ENCODE measurements around the gene PSPC1.

The PSPC1 gene

DNA sequence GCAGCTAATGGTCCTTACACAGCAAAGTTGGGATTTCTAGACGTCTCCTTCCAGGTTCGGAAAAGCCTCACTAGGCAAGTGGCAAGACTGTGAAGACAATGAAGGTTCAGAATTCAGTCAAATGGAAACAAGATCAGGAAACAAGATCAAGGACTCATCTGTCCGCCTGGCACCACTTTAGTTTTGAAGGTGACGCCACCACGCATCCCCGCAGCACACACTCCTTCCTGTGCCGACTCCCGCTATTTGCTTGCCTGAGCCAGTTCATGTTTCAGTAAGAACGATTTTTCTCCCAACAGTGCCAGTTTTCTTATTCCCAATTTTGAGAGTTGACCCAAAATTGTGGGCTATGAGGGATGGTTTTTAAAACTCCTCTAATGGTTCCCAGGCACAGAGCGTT is 107.8 kb downstream of the PSPC1 start:
- in situ Hi-C loops (cut with MboI; ENCODE audit: low sequenced_read_pairs), result no loop called here

DNA sequence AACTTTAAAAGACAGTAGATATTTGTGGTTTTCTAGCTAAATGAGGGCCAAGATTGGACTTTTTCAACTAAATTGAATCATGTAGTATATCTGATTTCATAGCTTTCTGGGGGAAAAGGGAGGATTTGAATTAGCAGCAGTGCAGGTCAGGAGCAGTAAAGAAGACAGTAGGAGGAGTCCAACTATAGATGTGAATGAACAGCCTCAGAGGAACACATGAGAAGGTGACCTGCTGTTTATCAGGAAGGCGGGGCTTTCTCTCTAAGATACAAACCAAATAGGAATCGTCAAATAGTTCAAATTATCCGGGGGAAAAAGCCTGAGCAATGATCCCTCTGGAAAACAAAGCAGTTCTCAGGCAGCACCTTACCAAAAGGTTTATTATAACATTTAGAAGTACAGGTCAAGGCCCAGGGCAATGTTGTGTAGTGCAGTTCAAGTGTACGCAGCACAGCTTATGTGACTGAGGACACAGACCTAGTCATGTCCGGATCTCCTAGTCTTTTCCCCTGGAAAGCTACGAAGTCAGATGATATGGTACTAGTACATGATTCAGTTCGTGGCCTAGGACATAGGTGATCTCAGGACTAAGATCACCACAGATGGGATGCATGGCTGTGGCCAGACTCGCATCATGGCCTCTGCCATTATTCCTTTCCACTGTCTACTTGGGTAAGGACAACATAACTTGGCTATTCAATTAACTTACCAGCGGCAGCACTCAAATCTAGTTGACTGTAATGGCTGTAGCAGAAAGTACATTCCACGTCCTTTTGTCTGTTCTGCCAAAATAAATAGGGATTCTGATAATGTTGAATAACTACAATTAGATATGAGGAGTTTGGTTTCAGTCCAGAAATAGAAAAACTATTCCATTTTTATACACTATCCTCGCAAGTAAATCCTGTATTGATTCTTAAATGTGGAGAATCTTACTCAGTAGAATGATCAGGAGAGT is 109.0 kb downstream of the PSPC1 start:
- in situ Hi-C loops (cut with MboI; ENCODE audit: low sequenced_read_pairs), result no loop called here

DNA sequence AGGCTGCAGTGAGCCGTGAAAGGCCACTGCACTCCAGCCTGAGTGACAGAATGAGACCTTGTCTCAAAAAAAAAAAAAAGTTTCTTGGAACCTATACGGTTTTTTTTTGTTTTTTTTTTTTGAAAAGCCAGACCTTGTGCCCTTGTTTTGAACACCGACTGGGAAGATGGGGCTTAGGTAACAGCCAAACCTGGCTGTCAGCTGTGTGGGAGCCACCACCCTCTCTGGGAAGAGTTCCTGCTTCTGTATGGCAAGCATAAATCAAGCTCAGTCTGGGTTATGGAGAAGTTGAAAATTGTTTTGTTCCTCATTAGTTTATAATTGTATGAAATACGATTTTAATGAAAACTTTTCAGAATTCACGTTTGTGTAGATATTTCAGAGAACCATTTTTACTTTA is 109.8 kb downstream of the PSPC1 start:
- in situ Hi-C loops (cut with MboI; ENCODE audit: low sequenced_read_pairs), result no loop called here

DNA sequence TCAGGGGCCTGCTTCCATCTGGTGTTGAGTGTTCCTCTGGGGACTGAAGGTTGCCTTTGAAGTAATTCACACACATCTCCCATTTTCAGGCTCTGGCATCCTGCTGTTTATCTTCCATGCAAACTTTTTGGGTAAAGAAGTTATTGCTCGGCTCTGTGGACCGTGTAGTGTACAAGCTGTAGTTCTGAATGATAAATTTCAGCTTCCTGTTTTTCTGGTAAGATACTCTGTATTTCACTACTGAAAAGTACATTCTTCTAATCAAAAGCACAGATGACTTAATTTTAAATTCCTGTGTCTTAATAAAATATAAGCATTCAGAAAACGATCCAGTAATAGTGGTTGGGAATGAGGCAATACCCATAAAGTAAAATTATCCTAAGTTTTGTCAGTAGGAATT is 112.6 kb downstream of the PSPC1 start:
- in situ Hi-C loops (cut with MboI; ENCODE audit: low sequenced_read_pairs), result no loop called here

DNA sequence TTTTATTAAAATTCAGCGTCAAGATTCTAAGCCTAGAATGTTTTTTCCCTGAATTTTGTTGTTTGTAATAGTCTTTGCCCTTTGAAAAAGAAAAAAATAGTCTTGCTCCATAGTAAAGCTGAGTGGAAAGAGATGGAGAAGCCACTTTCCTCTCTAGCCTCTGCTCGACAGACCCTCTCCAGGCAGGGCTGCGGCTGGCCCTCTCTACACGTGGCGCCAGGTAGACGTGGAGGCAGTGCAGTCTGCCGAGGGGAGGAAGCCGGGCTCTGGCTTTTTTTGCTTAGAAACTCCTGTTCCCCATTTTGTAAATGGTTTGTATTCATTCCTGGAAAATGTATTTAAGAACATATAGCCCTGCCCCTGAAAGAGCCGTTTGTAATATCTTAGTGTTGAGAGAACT is 114.0 kb downstream of the PSPC1 start:
- in situ Hi-C loops (cut with MboI; ENCODE audit: low sequenced_read_pairs), result no loop called here

DNA sequence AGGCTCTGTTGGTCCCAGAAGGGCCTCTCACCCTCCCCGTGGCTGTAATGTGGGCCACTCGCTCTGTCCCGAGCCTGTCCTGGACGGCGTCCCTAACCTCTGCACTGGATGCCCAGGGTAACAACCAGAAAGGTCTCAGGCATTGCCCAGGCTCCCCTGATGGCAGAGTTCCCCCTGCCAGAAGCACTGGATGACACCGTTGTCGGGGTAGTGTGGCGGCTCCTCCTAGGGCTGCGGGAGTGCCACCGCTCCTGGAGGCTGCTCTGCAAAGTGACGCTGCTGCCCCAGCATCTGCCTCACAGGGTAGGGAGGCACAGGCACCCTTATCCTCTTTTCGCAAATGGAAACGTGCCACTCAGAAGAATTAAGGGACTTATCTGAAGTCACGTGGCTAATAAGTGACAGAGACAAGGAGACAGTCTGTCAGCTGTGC is 117.3 kb downstream of the PSPC1 start:
- in situ Hi-C loops (cut with MboI; ENCODE audit: low sequenced_read_pairs), result no loop called here

DNA sequence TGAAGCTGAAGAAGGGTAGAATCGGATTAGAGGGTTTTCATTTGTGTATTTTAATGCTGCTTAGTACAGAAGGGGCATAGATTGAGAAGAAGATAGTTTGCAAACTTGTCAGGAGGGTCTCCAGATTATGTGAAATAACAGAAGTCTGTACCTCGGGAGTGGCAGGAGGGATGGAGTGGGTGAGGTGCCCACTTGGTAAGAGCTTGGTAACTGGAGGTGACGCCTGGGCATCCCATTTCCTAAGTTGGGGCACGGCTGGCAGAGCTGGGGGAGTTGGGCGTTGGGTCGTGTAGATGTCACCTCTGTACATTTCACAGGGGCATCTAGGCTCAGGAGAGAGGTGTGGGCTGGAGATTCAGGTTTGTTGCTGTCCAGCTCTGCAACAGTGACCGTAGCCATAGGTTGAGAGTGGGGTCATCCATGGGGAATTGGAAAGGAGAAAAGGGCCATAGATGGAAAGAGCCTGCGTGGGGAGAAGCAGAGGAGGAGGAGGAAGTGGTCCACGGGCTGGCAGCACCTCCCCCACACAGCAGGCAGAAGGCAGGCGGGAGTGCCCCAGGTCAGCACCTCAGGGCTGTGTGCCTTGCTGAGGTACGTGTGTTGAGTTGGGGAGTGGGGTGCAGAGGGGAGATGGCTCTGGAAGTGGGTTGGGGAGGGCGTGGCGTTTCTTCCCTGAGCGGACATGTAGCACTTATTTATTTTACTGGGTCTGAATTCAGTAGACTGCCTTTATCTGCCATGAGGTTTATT is 118.1 kb downstream of the PSPC1 start:
- in situ Hi-C loops (cut with MboI; ENCODE audit: low sequenced_read_pairs), result no loop called here

DNA sequence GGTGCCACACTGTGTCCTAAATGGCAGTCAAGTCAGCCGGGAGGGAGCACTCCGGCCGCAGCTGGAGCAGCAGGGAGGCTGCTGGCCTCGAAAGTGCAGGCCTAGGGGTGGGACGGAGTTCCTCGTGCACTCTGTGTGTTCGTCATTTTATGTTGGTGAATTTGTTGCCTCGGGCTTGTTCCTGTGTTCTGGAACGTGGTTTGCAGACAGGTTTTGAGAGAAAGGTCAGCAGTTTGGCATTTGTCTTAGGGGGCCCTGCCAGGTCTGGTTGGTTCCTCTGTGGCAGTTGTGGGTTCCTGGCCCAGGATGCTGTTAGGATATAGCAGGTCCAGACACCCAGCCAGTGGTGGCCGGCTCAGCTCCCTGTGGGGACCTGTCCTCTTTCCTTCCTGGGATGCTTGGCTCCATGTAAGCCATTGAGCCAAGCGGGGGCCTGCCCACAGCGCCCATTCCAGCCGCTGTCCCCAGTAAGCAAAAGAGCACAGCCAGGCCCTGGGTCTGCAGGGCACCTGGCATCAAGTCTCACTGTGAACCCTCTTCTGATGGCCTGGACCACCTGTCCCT is 119.2 kb downstream of the PSPC1 start:
- in situ Hi-C loops (cut with MboI; ENCODE audit: low sequenced_read_pairs), result no loop called here

DNA sequence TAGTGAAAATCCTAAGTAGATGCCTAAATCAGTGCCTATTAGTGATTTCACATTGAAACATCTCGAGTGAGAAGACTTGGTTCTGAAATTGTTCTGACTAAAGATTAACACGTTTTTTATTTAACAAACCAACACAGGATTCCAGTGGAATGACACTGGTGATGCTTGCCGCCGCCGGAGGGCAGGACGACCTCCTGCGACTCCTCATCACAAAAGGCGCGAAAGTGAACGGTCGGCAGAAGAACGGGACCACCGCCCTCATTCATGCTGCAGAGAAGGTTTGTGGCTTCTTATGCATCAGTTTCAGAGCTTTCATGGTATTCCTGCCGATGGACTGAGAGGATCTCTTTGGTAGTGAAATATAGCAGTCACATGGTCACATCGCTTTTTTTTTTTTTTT is 121.2 kb downstream of the PSPC1 start:
- in situ Hi-C loops (cut with MboI; ENCODE audit: low sequenced_read_pairs), result no loop called here

DNA sequence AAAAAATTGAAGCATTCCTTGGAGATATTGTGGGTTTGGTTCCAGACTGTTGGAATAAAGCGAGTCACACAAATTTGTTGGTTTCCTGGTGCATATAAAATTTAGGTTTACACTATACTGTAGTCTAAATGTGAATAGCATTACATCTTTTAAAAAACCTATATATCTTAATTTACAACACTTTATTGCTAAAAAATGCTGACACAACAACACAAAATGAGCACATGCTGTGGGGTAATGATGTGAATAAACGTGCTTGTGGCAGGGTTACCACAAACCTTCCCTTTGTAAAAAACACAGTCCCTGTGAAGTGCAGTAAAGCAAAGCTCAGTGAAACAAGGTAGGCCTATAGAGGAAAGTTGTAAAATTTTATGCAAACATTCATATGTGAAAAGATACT is 121.6 kb downstream of the PSPC1 start:
- in situ Hi-C loops (cut with MboI; ENCODE audit: low sequenced_read_pairs), result no loop called here

DNA sequence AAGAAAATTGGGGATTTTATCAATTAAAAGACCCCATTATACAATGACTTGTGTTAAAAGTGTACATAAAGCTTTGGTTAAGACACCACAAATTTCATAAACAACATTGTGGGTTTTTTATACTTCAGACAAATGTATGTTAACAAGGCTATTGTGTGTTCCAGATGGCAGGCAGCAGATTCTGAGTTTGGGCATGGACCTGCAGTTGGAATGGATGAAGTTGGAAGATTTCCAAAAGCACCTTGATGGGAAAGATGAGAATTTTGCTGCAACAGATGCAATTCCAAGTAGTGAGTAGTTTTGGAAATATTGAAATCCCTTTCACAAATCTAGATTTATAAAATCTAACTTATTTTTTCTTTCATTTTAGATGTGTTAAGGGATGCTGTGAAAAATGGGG is 123.9 kb downstream of the PSPC1 start:
- in situ Hi-C loops (cut with MboI; ENCODE audit: low sequenced_read_pairs), result no loop called here

DNA sequence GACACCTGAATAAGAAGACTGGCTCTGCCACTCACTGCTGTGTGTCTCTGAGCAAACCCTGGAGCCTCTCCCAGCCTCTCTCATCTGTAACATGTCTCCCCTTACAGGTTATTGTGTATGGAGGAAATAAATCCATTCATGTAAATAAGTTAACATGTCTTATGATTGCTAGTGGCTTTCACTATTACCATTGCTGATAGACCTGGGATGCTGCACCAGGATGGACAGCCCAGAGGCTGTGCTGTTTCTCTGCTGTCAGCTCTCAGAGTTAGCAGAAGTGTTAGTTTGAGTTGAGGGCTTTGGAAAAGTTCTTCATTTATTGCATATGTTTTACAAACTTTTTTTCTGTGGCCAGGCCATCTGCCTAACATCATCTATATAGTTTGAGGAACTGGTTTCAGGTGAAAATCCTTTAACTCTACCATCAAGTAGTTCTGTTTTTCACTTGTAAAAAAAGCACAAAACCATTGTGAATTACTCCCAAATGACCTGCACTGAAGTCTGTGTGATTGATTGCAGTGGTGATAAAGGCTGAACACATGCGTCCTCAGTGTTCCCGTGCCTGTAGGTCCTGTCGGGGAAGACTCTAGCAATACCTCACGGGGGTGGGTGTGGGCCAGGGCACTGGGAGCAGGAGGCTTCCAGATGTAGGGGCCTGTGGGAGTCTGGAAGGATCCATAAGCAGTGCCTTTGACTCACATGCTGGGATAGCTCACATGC is 124.7 kb downstream of the PSPC1 start:
- in situ Hi-C loops (cut with MboI; ENCODE audit: low sequenced_read_pairs), result no loop called here

All from HL-60/S4 (cell line).